OCI-LY7 (cell line): Measurements from ENCODE around the gene PHOX2B. TPM values are rescaled to one million over a fixed set of nuclear protein-coding genes. Genes with fewer than 3 reads are reported as not detected.

Source experiments
- BruUV-seq: library from RNA; stranded (reverse); fragments of 400-500 nt; replicated peaks from 2 replicates; lab custom pipeline; 2021; lab: Mats Ljungman, UMichigan
- CTCF ChIA-PET: fragments of 300-600 bp; sonication (Branson Sonifier 250); formaldehyde crosslinking; loops from one replicate; lab custom pipeline; 2022; ENCODE audit warnings: antibody characterized with exemption; ENCODE audit not compliant: unreplicated experiment; lab: Charles Lee
- POLR2A ChIA-PET: fragments of 300-600 bp; sonication (Branson Sonifier 250); formaldehyde crosslinking; loops from one replicate; lab custom pipeline; 2022; ENCODE audit warnings: antibody characterized with exemption; lab: Charles Lee
- DNase-seq: peaks from one replicate; pipeline ENCODE4 v3.0.0-alpha.2; 2015; ENCODE audit warnings: low spot score
- H2AFZ ChIP-seq: fragments of 200-600 bp; sonication (generic), shearing (Covaris generic); 2 replicates; pipeline ENCODE4 v1.6.1; 2014; ENCODE audit warnings: mild to moderate bottlenecking, antibody characterized with exemption, low read length, moderate library complexity
- H3K27ac ChIP-seq: fragments of 200-600 bp; sonication (generic); 2 replicates; pipeline ENCODE4 v1.5.1; 2014; ENCODE audit warnings: mixed run types, low read depth, mild to moderate bottlenecking, moderate library complexity, low read length, inconsistent platforms; ENCODE audit not compliant: poor library complexity, severe bottlenecking
- H3K36me3 ChIP-seq: fragments of 200-600 bp; sonication (generic); 2 replicates; pipeline ENCODE4 v1.6.1; 2014; ENCODE audit warnings: mild to moderate bottlenecking, antibody characterized with exemption, low read length, moderate library complexity, mixed read lengths; ENCODE audit not compliant: insufficient read depth
- H3K4me1 ChIP-seq: fragments of 200-600 bp; sonication (generic); 2 replicates; pipeline ENCODE4 v1.5.1; 2014; ENCODE audit warnings: mild to moderate bottlenecking, low read length; ENCODE audit not compliant: insufficient read depth, poor library complexity, severe bottlenecking
- H3K4me2 ChIP-seq: fragments of 200-600 bp; sonication (generic); 2 replicates; pipeline ENCODE4 v1.6.1; 2014; ENCODE audit warnings: mild to moderate bottlenecking, low read length
- H3K4me3 ChIP-seq: fragments of 200-600 bp; sonication (generic); 2 replicates; pipeline ENCODE4 v1.5.1; 2014; ENCODE audit warnings: mild to moderate bottlenecking, low read depth, low read length; ENCODE audit not compliant: poor library complexity, severe bottlenecking
- H3K79me2 ChIP-seq: fragments of 200-600 bp; sonication (generic); 2 replicates; pipeline ENCODE4 v1.6.1; 2016; ENCODE audit warnings: low read depth, mild to moderate bottlenecking, low read length, moderate library complexity, mixed read lengths; ENCODE audit not compliant: insufficient read depth
- H3K9me2 ChIP-seq: fragments of 200-600 bp; sonication (generic); 2 replicates; pipeline ENCODE4 v1.6.1; 2016; ENCODE audit warnings: mild to moderate bottlenecking, low read length, mixed read lengths; ENCODE audit not compliant: insufficient read depth
- H3K9me3 ChIP-seq: fragments of 200-600 bp; sonication (generic); 2 replicates; pipeline ENCODE4 v1.6.1; 2014; ENCODE audit warnings: mild to moderate bottlenecking, mixed run types, low read length, mixed read lengths
- H4K20me1 ChIP-seq: fragments of 200-600 bp; sonication (generic); 2 replicates; pipeline ENCODE4 v1.6.1; 2014; ENCODE audit warnings: mild to moderate bottlenecking, antibody characterized with exemption, low read length, moderate library complexity, mixed read lengths; ENCODE audit not compliant: insufficient read depth
- EZH2phosphoT487 ChIP-seq: fragments of 200-600 bp; sonication (generic); IDR thresholded peaks from 2 replicates; pipeline ENCODE4 v1.6.1; 2018; ENCODE audit warnings: low read depth, borderline replicate concordance, mild to moderate bottlenecking, mixed run types, antibody characterized with exemption, low read length, moderate library complexity, mixed read lengths
- intact Hi-C: fragments of 100-400 bp; cut with micrococcal nuclease; formaldehyde crosslinking; loops from one replicate; pipeline ENCODE4 v1.10.0; 2022; ENCODE audit not compliant: unreplicated experiment
- total RNA-seq, 2 experiments: library from RNA; depleted of rRNA in 1 of 2; stranded (reverse); fragments of >200 nt in 1 of 2; shearing (Covaris generic) in 1 of 2; gene quantifications; 2 replicates each; pipeline ENCODE4 v1.2.3, GENCODE V29; 2014 to 2022
- TF ChIP-seq, protein P1 (sequence below): fragments of 200-600 bp; sonication (generic); conservative IDR thresholded peaks from 2 replicates; pipeline ENCODE4 v1.5.1; 2014; ENCODE audit warnings: mild to moderate bottlenecking, antibody characterized with exemption, low read length, moderate library complexity, mixed read lengths

The PHOX2B gene
- total RNA-seq, 2 experiments from 2014 or later: not detected

DNA sequence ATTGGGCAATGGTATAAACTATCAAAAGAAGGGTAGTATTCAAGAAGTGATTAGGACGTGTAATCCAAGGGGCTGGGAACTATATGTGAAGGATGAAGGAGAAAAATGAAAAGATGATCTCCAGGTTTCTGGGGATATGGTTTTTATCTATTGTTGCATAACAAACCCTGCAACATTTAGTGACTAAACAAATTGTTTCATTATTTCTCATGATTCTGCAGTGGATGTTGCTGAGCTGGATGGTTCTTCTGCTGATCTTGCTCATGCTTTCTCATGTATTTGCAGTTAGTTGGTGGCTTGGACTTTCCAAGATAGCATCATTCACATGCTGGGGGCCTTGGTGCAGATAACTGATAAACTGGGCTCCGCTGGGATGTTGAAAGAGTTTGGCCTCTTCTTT lies 29.1 kb downstream of the PHOX2B start:
- TF ChIP-seq, protein P1, sequence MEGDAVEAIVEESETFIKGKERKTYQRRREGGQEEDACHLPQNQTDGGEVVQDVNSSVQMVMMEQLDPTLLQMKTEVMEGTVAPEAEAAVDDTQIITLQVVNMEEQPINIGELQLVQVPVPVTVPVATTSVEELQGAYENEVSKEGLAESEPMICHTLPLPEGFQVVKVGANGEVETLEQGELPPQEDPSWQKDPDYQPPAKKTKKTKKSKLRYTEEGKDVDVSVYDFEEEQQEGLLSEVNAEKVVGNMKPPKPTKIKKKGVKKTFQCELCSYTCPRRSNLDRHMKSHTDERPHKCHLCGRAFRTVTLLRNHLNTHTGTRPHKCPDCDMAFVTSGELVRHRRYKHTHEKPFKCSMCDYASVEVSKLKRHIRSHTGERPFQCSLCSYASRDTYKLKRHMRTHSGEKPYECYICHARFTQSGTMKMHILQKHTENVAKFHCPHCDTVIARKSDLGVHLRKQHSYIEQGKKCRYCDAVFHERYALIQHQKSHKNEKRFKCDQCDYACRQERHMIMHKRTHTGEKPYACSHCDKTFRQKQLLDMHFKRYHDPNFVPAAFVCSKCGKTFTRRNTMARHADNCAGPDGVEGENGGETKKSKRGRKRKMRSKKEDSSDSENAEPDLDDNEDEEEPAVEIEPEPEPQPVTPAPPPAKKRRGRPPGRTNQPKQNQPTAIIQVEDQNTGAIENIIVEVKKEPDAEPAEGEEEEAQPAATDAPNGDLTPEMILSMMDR: no peak
- TF ChIP-seq EZH2phosphoT487: no peak
- Histone ChIP-seq H2AFZ (no peak overlapping the region), H3K9me3 (no peaks in the 10 kb centered on the region; the same call in 1 of the 2 replicates), H3K36me3 (no peaks in the 10 kb centered on the region), H3K4me3 (no peak overlapping the region), H3K79me2 (no peaks in the 10 kb centered on the region), H3K27ac (no peak overlapping the region), H3K9me2 (no peaks in the 10 kb centered on the region), H3K4me1 (no peaks in the 10 kb centered on the region), H3K4me2 (no peak overlapping the region), H4K20me1 (no peaks in the 10 kb centered on the region)
- DNase-seq: no peak
- POLR2A ChIA-PET: no interaction called here
- BruUV-seq: no TSS peak
- intact Hi-C loops: no loop called here
- CTCF ChIA-PET: no interaction called here

DNA sequence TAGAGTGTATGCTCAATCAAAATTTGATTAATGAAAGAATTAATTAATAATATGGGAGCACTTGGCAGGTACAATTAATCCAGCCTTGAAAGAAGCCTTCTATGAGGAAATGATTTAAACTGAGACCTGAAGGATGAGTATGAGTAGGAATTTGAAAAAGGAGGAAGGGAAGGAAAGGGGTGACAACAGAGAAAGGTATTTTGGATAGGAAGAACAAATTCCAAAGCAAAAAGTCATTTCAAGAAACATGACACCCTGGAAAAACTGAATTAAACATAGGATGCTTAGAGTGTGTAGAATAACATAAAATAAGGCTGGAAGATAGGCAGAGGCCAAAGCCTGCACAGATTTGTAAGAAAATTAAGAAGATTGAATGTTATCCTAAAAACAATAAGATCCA lies 29.6 kb downstream of the PHOX2B start:
- Histone ChIP-seq H3K36me3 (no peaks in the 10 kb centered on the region), H3K4me3 (no peak overlapping the region), H3K79me2 (no peaks in the 10 kb centered on the region), H3K9me2 (no peaks in the 10 kb centered on the region), H2AFZ (no peak overlapping the region), H3K27ac (no peak overlapping the region), H3K9me3 (no peaks in the 10 kb centered on the region), H4K20me1 (no peaks in the 10 kb centered on the region), H3K4me1 (no peaks in the 10 kb centered on the region), H3K4me2 (no peak overlapping the region)
- BruUV-seq: no TSS peak
- DNase-seq: no peak
- ChIA-PET POLR2A (interaction anchor here (2.0 kb wide), 1 partner anchor 8 kb away, joined by 5 read pairs; no protein-coding TSS in a partner anchor), CTCF (no interaction called here)
- TF ChIP-seq EZH2phosphoT487: no peak
- TF ChIP-seq, protein P1: no peak
- intact Hi-C loops: no loop called here

DNA sequence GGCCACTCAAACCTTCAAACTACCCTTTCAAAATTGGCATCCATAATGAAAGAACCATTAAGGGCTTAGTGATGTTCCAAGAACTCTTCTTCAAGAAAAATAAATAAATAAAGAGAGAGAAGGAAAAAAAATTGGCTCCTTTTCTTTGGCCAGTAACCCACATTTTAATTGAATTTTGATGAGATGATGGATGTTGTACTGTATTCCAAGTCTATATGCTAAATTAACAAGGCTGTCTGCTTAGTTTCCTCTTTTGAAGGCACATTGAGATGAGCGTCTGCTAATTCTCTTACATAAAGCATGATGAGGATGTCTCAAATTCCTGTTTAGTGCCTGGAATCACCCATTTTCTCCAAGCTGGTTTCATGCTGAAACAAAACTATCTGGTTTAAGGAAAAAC lies 33.4 kb downstream of the PHOX2B start:
- no peaks in the 10 kb centered on the region for H3K79me2 ChIP-seq
- BruUV-seq: no TSS peak
- DNase-seq: no peak
- H3K4me3 ChIP-seq: no peak overlapping the region
- H3K36me3 ChIP-seq: no peaks in the 10 kb centered on the region
- ChIA-PET CTCF (no interaction called here), POLR2A (no interaction called here)
- no peaks in the 10 kb centered on the region for H4K20me1 ChIP-seq
- intact Hi-C loops: no loop called here
- TF ChIP-seq, protein P1: no peak
- no peak for TF ChIP-seq EZH2phosphoT487
- no peaks in the 10 kb centered on the region for H3K4me1 ChIP-seq
- H2AFZ ChIP-seq: no peak overlapping the region
- H3K27ac ChIP-seq: no peak overlapping the region
- no peak overlapping the region for H3K4me2 ChIP-seq
- no peaks in the 10 kb centered on the region for H3K9me2 ChIP-seq
- no peaks in the 10 kb centered on the region for H3K9me3 ChIP-seq
